ENCODE data around the gene PEAK3.
"Not testable (repeated sequence)": the region's sequence is repeated elsewhere in the genome, so short reads cannot be mapped to it uniquely, and the experiment has no call there.

Gene PEAK3

DNA sequence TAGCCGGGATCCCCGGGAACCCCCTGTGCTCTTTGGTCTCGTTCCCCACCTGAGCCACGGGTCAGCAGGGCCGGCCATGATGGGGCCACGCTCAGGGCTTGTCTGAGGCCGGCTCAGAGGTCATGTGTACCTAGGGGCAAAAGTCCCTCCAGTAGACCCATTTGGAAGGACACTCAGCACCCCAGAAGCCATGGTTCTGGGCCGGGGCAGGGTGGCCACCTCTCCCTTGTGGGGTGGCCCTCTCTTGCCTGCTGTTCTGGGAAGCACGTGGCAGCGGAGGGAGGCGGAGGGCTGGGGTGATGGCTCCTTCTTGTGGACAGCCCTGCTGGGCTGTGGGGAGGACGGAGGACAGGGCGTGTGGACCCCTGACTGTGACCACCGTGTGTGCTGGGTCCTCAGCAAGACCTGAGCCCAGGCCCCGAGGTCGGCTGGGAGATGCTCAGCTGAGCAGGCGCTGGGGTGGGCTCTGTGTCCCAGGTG is 6.4 kb upstream of the PEAK3 start:
- no peak for DNase-seq

DNA sequence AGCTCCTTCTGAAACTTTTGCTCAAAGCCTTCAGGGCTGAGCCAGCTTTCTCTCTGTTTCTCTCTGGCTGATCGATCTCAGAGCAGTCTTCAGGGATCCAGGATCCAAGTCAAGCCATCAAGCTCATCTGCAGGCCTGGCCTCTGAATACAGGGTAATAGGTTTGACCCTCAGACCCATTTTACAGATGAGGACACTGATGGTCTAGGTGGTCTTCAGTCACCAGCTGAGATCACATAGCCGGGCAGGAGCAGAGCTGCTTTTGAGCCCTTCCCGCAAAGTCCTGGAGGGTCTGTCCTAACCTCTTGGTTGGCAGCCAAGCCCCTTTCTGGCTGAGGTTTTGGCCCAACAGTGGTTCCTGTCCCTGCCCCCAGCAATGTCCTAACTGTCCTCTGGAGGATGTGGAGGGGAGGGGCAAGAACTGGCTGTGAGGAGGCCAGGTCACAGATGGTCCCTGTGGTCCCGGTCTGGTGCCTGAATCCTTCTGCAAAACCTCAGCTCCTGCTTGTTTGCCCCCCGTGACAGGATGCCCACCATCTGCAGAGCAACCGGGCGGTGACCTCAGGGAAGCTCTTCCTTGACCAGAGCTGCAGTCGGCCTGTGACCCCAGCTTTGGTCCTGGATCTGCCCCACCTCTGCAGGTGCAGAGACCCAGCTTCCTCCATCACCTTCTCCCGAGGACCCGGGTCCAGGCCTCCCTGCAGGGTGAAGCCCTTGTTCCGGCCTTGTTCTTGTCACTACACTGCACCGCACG is 5.8 kb upstream of the PEAK3 start:
- DNase-seq = no peak

DNA sequence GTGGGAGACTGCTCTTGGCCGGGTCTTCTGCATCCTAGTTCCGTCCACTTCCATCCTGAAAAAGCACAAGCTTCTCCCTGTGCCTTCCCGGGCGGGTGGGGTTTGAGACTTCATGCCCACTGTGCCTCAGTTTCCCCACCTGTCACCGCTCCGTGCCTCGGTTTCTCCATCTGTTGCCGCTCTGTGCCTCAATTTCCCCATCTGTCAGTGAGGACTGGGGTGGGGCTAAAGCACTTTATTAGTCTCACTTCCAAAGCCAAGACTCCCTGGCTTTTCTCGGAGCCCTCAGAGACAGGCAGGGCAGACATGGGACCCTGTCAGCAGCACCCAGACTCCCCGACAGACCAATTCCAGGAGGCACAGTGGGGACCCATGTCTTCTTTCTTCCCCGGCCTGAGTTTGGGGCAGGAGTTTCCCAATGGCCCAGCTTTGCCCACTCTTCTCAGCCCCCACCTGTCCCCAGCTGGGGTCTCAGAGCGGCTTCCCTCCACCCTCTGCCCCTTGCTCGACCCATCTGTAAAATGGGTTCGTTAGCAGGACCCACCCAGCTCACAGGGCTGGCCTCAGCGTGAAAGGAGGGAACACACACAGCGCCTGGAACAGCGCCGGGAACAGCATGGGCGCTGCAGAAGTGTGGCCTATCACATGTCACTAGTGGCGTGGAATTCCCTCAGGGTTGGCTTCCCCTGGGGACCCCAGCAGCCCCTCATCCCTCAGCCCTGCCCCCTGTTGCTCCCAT is 4.6 kb upstream of the PEAK3 start:
- no peak for DNase-seq

DNA sequence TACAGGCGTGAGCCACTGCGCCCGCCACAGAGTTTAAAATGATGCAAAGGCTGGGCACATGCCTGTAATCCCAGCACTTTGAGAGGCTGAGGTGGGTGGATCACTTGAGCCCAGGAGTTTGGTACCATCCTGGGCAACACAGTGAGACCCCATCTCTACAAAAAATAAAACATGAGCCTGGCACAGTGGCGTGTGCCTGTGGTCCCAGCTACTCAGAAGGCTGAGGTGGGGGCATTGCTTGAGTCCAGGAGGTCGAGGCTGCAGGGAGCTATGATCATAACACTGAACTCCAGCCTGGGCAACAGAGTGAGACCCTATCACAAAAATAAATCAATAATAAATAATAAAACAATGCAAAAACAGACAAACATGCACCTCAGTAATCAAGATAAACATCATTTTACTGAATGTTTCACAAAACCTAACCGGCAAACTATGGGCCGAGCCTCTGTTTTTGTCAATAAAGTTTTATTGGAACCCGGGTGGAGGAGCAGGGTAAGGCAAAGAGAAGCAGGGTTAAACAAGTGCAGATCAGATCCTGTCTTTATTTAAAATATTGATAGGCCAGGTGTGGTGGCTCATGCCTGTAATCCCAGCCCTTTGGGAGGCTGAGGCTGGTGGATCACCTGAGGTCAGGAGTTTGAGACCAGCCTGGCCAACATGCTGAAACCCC is 2.0 kb upstream of the PEAK3 start:
- no peak for DNase-seq

DNA sequence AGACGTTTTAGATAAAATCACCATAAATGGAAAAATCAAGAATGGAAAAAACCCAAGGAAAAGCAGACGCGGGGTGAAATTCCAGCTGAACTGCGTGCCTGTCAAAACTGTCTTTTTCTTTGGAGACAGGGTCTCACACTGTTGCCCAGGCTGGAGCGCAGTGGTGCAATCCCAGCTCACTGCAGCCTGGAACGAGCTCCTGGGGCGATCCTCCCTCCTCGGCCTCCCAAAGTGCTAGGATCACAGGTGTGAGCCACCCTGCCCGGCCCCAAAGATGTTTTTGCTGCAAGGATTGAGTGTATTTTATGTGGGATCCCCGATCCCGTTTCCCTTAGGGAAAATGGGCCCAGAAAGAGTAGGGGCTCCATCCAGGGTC is 875 bp upstream of the PEAK3 start:
- DNase-seq = no peak

DNA sequence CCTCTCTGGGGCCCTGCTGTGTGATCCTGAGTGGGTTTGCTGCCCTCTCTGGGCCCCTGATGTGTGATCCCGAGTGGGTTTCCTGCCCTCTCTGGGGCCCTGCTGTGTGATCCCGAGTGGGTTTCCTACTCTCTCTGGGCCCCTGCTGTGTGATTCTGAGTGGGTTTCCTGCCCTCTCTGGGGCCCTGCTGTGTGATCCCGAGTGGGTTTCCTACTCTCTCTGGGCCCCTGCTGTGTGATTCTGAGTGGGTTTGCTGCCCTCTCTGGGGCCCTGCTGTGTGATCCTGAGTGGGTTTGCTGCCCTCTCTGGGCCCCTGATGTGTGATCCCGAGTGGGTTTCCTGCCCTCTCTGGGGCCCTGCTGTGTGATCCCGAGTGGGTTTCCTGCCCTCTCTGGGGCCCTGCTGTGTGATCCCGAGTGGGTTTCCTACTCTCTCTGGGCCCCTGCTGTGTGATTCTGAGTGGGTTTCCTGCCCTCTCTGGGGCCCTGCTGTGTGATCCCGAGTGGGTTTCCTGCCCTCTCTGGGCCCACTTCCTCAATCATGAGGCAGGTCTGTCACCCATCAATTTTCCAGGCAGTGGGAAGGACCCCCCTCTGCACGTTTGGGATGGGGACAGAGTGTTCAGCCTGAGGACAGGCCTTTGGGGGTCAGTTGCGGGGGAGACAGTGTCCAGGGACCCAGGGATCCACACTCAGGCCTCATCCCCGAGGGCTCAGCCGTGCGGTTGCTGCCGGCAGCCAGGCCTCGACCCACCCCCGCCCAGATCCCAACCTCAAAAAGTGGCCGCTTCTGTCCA is 512 bp downstream of the PEAK3 start:
- not testable (repeated sequence) for DNase-seq

DNA sequence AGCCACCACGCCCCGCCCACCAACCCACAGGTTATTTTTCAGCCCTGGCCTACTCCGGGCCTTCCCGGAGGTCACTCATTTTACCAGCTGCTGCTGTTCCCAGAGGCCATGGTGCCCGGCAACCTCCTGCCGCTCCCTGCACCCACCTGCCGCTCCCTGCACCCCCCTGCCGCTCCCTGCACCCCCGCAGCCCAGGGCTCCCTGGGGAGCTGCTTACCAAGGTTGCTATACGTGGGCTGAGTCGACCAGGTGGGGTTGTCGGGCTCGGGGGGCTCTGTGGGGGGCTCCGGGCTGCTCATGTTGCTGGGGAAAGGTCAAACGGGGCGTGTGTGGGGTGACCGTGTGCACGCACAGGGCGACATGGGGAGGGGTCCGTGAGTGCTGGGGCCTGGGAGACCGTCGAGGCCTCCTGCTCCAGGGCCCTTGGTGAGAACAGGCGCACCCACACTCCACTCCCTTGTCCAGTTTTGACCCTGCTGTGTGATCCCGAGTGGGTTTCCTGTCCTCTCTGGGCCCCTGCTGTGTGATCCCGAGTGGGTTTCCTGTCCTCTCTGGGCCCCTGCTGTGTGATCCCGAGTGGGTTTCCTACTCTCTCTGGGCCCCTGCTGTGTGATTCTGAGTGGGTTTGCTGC is 1.2 kb downstream of the PEAK3 start:
- no peak for DNase-seq

DNA sequence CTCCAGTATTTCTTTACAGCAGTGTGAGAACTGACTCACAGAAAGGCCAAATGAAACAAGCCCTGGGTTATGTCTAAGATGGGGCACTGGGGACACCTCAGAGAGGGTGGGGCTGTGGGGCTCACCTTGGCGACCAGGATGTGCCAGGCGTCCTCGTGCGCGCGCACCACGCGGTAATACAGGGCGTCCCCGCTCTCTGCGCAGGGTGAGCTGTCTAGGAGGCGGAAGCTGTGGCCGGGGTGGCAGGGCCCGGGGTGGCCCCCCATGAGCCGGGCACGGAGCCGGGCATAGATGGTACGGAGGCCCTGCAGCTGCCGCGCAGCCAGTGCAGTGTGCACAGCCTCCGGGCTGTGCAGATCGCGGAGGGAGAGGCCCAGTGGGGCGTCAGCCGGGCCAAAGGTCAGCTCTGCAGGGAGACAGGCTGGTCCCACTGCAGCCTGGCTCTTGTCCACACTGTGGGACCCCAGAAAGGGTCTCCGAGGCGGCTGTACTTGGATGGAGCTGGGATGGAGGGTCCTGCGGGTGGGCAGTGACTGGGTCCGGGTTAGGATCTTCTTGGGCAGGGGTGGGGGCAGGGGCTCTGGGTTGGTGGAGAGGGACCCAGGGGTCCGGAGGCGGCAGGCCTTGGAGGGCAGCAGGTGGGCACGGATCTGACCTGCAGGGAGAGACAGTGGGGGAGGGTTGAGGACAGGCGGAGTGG is 3.4 kb downstream of the PEAK3 start:
- no peak for DNase-seq

DNA sequence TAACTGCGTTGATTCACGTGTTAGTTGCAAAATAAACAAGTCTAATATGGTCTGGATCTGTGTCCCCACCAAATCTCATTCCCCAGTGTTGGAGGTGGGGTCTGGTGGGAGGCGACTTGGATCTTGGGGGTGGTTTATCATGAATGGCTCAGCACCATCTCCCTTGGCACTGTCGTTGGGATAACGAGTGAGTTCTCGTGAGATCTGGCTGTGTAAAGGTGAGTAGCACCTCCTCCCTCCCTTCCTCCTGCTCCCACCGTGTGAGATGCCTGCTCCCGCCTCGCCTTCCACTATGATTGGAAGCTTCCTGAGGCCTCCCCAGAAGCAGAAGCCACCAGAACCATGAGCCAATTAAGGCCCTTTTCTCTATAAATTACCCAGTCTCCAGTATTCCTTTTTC is 4.8 kb downstream of the PEAK3 start:
- no peak for DNase-seq

DNA sequence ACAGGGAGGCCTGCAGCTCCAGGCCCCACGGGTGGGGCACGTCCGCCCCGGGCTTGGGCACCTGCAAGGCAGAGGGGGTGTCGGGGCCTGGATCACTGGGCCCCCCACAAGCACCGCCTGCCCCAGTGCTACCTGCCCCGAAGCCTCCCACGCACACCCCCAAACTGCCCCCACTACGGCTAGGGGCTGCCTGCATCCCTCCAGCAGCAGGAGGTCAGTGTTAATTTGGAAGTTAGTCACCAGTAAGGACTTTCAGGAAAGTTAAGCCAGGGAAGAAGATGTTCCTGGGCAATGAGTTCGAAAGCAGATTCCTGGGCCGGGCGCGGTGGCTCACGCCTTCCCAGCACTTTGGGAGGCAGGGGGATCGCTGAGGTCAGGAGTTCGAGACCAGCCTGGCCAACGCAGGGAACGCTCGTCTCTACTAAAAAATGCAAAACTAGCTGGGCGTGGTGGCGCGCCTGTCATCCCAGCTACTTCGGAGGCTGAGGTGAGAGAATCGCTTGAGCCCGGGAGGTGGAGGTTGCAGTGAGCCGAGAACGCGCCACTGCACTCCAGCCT is 5.5 kb downstream of the PEAK3 start:
- DNase-seq = no peak

DNA sequence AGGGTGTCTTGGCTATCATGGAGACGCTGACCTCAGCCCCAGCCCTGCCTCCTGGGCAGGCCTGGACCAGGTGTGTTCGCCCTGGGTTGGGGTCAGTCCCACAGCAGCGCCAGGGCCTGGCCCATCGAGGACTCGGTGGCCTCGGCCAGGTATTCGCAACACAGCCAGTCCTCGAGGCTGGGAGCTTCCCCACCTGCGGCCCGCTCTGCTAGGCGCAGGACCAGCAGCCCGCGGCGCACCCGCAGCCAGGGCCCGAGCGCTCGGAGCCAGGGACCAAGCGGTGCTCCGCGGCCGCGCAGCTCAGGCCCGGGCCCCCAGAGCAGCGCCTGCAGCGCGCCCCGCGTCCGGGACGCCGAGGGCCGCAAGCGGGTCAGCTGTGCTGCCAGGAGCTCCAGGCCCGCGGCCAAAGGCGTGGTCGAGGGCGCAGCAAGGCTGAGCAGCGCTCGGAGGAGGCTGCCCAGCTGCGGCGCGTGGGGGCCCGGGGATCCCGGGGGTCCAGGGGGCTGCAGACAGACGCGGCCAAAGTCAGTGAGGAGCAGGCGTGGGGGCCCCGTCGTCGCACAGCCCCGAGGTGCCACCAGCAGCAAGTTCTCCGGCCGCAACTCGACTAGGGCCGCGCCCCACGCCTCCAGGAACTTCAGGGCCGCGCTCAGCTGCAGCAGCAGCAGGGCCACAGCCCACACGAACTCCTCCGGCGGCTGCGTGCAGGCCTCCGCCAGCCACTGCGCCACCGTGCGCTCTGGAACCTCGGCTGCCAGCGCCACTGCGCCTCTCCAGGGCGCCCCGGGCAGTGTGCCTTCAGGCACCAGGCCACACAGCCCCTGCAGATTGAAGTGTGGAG is 6.2 kb downstream of the PEAK3 start:
- no peak for DNase-seq

DNA sequence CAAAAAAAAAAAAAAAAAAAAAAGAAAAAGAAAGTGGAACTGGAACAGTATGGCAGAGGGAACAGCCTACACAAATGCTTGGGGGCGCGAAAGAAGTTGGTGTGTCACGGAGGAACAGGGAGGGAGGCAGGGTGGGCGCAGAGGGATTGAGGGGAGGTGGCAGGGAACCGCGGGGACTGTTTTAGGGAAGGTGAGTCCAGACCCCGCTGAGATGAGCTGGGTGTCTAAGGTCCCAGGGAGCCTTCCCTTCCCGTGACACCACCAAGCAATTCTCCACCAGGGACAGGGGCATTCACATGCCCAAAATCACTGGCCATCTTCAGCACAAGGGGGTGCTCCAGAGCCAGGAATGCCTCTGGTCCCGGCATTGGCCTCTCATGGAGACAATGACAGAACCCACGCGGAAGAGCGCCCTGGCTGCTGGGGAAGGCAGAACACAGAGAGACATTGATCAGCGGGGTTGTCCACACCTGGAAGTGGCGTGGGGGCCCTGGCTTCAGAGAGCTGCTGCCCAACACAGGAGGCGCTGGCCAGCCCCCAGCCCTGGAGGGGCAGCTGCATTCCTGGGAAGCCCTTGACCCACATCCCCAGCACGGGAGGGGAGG is 6.9 kb downstream of the PEAK3 start:
- peak; percentile 72 for DNase-seq

DNA sequence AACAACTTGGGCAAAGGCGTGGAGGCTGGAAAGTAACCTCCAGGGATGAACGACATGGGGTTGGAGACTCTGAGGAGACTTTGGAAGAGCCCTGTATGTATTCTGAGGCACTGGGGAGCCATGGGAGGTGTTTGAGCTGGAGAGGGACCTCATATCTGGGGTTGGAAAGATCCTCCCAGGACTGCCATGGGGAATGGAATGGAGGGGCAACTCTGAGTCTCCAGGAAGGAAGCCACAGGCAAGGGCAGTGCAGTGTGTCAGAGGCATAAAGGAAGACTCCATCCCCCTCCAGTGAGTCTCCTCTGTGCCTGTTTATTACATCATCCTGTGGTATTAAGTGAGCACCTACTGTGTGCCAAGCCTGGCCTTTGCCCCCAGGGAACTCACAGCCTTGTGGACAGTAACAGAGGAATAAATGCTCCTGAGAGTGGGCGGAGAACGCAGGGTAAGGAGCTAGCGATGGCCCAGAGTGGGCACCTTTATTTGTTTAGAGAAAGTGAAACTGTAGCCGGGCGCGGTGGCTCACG is 7.7 kb downstream of the PEAK3 start:
- DNase-seq = no peak

DNA sequence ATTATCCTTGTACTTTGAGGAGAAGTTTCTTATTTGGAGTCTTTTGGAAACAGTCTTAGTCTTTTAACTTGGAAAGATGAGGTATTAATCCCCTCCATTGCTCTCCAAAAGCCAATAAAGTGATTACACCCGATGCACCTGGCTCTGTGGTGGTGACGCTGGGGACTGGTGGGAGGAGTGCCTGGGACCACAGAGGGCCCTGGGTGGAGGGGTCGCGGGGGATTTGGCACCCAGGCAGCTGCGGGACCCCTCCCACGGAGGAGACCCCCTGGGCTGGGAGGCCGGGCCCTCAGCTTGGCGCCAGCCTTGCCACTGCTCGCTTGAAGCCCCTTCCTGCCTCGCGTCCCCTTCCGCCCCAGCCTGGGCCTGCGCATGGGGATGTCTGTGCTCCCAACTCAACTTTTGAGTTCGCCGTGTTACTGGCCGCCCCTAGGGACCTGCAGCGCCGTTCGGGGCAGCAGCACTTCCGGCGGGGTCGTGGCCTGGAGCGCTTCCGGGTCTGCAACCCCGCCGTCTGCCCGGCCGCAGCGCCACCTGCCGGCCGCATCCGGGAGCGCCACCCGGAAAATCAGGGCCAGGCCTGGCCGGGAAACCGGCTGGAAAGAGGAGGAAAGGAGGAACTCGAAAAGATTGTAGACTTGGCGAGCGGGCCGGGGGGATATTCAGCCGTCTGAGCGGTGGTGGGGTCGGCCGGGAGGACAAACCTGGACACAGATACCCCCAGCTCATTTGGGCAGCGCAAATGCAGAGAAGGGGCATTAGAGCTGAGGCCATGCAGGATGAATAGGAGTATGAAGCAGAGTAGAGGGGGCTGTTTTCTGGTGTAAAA is 8.4 kb downstream of the PEAK3 start:
- DNase-seq = peak; percentile 70

DNA sequence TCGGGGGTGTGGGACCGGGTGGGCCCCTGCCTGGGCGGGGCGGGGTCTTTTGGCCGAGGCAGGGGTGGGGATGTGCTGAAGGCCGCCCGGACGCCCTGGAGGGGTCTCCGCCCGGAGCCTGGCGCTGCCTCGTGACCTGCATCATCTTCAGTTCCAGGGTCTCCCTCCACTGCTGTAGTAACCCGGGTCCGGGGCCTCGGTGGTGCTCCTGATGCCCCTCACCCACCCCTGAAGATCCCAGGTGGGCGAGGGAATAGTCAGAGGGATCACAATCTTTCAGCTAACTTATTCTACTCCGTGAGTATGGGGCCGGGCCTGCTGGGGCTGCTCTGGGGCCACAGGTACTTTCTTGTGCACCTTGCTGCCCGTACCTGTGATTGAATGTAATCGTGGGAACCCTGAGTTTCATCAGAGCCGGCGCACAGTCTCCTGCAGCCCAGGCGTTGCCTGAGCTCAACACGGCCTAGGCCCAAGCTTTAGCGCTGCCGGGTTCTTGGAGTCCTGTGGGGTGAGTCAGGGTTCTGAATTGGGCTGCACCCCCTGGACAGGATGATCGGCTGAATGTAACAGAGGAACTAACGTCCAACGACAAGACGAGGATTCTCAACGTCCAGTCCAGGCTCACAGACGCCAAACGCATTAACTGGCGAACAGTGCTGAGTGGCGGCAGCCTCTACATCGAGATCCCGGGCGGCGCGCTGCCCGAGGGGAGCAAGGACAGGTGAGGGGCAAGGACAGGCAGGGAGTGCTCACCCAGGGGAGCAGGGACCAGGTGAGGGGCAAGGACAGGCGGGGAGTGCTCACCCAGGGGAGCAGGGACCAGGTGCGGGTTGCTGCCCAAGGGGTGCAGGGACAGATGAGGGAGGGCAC is 10.5 kb downstream of the PEAK3 start:
- no peak for DNase-seq

DNA sequence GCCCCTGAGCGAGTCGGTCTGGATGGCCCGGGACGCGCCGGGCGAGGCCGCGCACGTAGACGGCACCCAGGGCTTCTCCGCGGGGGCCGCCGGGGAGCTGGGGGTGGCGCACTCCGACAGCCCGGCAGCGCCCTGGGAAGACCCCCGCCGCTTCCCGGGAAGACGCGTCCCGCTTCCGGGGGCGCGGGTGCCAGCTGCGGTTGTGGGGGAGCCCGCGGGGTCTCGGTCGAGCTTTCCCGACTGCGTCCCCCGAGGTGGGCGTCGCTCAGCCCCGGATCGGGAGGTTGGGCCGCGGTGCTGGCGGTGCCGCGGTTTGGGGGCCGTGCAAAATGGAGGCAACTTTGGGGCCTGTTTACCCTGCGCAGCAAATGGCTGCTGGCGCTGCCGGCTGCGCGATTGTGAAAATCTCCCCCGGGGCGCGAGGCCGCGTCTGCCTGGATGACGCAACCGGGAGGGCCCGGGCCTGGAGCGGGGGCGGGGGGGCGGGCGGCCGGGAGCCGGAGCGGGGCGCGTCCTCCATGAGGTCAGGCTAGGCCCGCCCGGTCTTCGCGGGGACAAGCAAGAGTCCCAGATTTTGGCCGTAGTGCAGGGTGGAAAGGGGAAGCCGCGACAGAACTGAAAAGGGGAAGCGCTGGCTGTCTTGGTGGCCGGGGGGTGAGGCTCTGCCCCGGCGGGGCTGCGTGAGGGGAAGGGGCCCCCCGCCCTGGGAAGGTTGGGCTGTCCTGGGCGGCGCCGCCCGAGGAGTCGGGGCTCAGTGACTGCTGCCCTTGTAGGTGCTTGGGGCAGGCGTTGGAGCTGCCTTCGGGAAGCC is 11.3 kb downstream of the PEAK3 start:
- DNase-seq = peak; percentile 86

DNA sequence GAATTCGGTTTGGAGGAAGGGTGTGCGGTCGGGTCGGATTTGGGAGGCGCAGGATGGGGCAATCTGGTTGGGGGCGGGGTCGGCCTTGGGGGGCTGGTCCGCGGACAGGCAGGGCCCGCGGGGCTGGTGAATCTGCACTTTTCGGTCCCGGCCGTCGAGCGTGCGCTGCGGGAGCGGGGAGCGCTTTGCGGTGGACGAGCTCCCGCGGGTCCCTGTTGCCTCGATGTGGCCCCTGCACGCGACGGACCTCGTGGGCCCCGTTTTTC is 11.9 kb downstream of the PEAK3 start:
- peak; percentile 52 for DNase-seq
